Activated CD4-positive, CD25-positive, alpha-beta regulatory T cell treated with anti-CD3 and anti-CD28 coated beads, Interleukin-2, amount 50 U/mL, for 16 hours (primary cell): ENCODE measurements around the gene OTUB1.

Experiments
- DNase-seq: peaks from one replicate; pipeline ENCODE4 v3.0.0-alpha.2; 2020; ENCODE audit warnings: low read depth, low spot score

The OTUB1 gene

GRCh38 chr11:64004590-64004984, 18.3 kb downstream of the OTUB1 start:
- DNase-seq = no peak

GRCh38 chr11:64005691-64006090, 19.5 kb downstream of the OTUB1 start:
- DNase-seq = no peak

GRCh38 chr11:64006398-64006797, 20.2 kb downstream of the OTUB1 start:
- no peak for DNase-seq

- DNase-seq = no peak
These were observed 21.0 kb downstream of the OTUB1 start for GRCh38 chr11:64007160-64007628.

GRCh38 chr11:64007629-64008282, 21.5 kb downstream of the OTUB1 start:
- DNase-seq = no peak

- no peak for DNase-seq
These were observed 22.2 kb downstream of the OTUB1 start for GRCh38 chr11:64008283-64008913.

GRCh38 chr11:64008914-64009633, 22.8 kb downstream of the OTUB1 start:
- no peak for DNase-seq

- no peak for DNase-seq
These were observed 23.5 kb downstream of the OTUB1 start for GRCh38 chr11:64009710-64010109.

GRCh38 chr11:64010783-64011182, 24.5 kb downstream of the OTUB1 start:
- DNase-seq = no peak

GRCh38 chr11:64011371-64011770, 25.1 kb downstream of the OTUB1 start:
- no peak for DNase-seq

GRCh38 chr11:64013141-64013896, 27.1 kb downstream of the OTUB1 start:
- no peak for DNase-seq

- DNase-seq = no peak
These were observed 28.1 kb downstream of the OTUB1 start for GRCh38 chr11:64014356-64014755.

- no peak for DNase-seq
These were observed 29.3 kb downstream of the OTUB1 start for GRCh38 chr11:64015510-64015909.

- no peak for DNase-seq
These were observed 30.0 kb downstream of the OTUB1 start for GRCh38 chr11:64015935-64016845.

GRCh38 chr11:64017945-64018224, 31.6 kb downstream of the OTUB1 start:
- no peak for DNase-seq

GRCh38 chr11:64018310-64018709, 32.1 kb downstream of the OTUB1 start:
- DNase-seq = no peak

GRCh38 chr11:64019106-64020037, 33.1 kb downstream of the OTUB1 start:
- no peak for DNase-seq

GRCh38 chr11:64020976-64021756, 34.9 kb downstream of the OTUB1 start:
- no peak for DNase-seq

GRCh38 chr11:64021757-64022093, 35.5 kb downstream of the OTUB1 start:
- no peak for DNase-seq
